ENCODE data around the gene SHISA2. TPM values are rescaled to one million over a fixed set of nuclear protein-coding genes. Genes with fewer than 3 reads are reported as not detected.

Gene SHISA2
- total and polyA plus RNA-seq, 2 of the 13 experiments (the other 11 are each of a cell fraction or from before 2014, with no cell fraction given): not detected

DNA sequence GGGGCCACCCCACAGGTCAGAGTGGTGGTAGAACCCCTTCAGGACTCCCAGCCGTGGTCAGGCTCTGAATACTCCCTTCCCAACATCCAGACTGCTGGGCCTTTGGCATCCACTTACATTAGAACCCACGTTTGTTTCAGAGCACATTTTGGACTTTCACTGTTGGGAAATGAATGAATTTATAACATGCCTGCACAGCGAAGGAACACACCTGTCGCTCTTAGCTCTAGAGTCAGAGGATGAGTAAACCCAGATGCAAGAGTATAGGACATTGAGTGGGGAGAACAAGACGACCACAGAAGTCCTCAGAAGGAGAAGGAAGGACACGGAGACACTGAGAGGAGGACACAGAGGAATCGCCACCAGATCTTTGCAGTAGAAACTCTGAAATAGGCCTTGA lies 30.9 kb downstream of the SHISA2 start (continued):
- no peak for TF ChIP-seq ZNF33B (CRISPR knock-in tag; IDR thresholded peaks at IDR 0.05)
- TF ChIP-seq ZNF800 (CRISPR knock-in tag; IDR thresholded peaks at IDR 0.05): no peak
- TF ChIP-seq EEA1 (CRISPR knock-in tag; IDR thresholded peaks at IDR 0.05; ENCODE audit: borderline replicate concordance): no peak
- TF ChIP-seq ZKSCAN1 (IDR thresholded peaks at IDR 0.05; ENCODE audit: low read length): no peak
- TF ChIP-seq, protein P1, sequence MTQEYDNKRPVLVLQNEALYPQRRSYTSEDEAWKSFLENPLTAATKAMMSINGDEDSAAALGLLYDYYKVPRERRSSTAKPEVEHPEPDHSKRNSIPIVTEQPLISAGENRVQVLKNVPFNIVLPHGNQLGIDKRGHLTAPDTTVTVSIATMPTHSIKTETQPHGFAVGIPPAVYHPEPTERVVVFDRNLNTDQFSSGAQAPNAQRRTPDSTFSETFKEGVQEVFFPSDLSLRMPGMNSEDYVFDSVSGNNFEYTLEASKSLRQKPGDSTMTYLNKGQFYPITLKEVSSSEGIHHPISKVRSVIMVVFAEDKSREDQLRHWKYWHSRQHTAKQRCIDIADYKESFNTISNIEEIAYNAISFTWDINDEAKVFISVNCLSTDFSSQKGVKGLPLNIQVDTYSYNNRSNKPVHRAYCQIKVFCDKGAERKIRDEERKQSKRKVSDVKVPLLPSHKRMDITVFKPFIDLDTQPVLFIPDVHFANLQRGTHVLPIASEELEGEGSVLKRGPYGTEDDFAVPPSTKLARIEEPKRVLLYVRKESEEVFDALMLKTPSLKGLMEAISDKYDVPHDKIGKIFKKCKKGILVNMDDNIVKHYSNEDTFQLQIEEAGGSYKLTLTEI (CRISPR knock-in tag; conservative IDR thresholded peaks at IDR 0.05): no peak

- Histone ChIP-seq H3K79me2 (ENCODE audit: insufficient read depth, low read length) (no peaks in the 10 kb centered on the region), H3K27ac (ENCODE audit: extremely low read length, insufficient read depth, low read length) (no peak overlapping the region), H3K9me3 (ENCODE audit: low read length) (no peaks in the 10 kb centered on the region), H2AFZ (ENCODE audit: low read length) (no peak overlapping the region), H3K4me1 (ENCODE audit: insufficient read depth, low read length) (no peaks in the 10 kb centered on the region), H3K4me2 (ENCODE audit: low read depth, low read length) (no peak overlapping the region), H3K9ac (ENCODE audit: insufficient read depth, low read depth, low read length) (no peak overlapping the region), H3K4me3 (replicated peaks in 1 of 3; ENCODE audit: insufficient read depth in 1 of 3, low read depth in 2 of 3, low read length in 3 of 3) (no peak overlapping the region), H3K36me3 (replicated peaks in 1 of 2; ENCODE audit: control insufficient read depth in 1 of 2, insufficient read depth in 2 of 2, low read length in 2 of 2) (no peaks in the 10 kb centered on the region), H4K20me1 (ENCODE audit: insufficient read depth, low read length) (no peaks in the 10 kb centered on the region), H3K27me3 (ENCODE audit: control insufficient read depth in 1 of 2, insufficient read depth in 2 of 2, low read length in 2 of 2) (peaks cover 0 to 16% of the 10 kb centered on the region in 2 experiments; a peak in 4 of 5 replicates)
- intact Hi-C loops (cut with micrococcal nuclease; ENCODE audit: unreplicated experiment) (no loop called here), in situ Hi-C loops (cut with HindIII; ENCODE audit: extremely low pct_ligation_motif_present, low pct_unique_long_range_greater_than_20kb) (no loop called here)
- WGBS (ENCODE audit: low lambda C conversion rate): 37% methylated on average over 17 of the region's 22 CpGs
- no peak for TF ChIP-seq TRIM24 (CRISPR knock-in tag; IDR thresholded peaks at IDR 0.05)
- no peak for TF ChIP-seq CBX1 (IDR thresholded peaks at IDR 0.05; ENCODE audit: low read depth)
- no peak for TF ChIP-seq CREBL2 (CRISPR knock-in tag; IDR thresholded peaks at IDR 0.05; ENCODE audit: borderline replicate concordance)
- no peak for TF ChIP-seq ZNF740 (CRISPR knock-in tag; IDR thresholded peaks at IDR 0.05)
- no peak for TF ChIP-seq SCMH1 (CRISPR knock-in tag; IDR thresholded peaks at IDR 0.05; ENCODE audit: borderline replicate concordance)
- no peak for TF ChIP-seq TAF1 (CRISPR knock-in tag; IDR thresholded peaks at IDR 0.05)
- TF ChIP-seq, protein P2, sequence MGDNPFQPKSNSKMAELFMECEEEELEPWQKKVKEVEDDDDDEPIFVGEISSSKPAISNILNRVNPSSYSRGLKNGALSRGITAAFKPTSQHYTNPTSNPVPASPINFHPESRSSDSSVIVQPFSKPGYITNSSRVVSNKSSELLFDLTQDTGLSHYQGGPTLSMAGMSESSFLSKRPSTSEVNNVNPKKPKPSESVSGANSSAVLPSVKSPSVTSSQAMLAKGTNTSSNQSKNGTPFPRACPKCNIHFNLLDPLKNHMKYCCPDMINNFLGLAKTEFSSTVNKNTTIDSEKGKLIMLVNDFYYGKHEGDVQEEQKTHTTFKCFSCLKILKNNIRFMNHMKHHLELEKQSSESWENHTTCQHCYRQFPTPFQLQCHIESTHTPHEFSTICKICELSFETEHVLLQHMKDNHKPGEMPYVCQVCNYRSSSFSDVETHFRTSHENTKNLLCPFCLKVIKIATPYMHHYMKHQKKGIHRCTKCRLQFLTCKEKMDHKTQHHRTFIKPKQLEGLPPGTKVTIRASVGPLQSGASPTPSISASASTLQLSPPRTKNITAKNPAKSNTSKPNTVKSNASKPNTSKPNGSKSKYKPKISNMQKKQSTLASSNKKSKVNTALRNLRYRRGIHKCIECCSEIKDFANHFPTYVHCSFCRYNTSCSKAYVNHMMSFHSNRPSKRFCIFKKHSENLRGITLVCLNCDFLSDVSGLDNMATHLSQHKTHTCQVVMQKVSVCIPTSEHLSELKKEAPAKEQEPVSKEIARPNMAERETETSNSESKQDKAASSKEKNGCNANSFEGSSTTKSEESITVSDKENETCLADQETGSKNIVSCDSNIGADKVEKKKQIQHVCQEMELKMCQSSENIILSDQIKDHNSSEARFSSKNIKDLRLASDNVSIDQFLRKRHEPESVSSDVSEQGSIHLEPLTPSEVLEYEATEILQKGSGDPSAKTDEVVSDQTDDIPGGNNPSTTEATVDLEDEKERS (CRISPR knock-in tag; IDR thresholded peaks at IDR 0.05): no peak
- no peak for TF ChIP-seq ZBTB7A (CRISPR knock-in tag; IDR thresholded peaks at IDR 0.05)
- ATAC-seq: no peak
- DNase-seq (ENCODE audit: low spot score): no peak
- no peak for FAIRE-seq
- POLR2A ChIA-PET: no interaction called here
- BruUV-seq (replicated peaks): no TSS peak
- CTCF ChIA-PET (ENCODE audit: low intra/inter-chr PET ratio, low total read pairs): no interaction called here
Measured at GRCh38 chr13:26019881-26020870, 31.6 kb downstream of the SHISA2 start.

Data from HepG2 (cell line).